GM13976 (cell line): ENCODE data around the gene CD300A.

Source experiments
- DNase-seq: peaks from one replicate; pipeline ENCODE4 v3.0.0; 2012; ENCODE audit warnings: low spot score
- in situ Hi-C: fragments of 300-500 bp; cut with MboI; formaldehyde crosslinking; loops from one replicate; pipeline ENCODE4 v1.12.0; 2022; ENCODE audit warnings: low sequenced_read_pairs, mixed read lengths, inconsistent platforms; ENCODE audit not compliant: unreplicated experiment
- TF ChIP-seq, protein P1 (sequence below): IDR thresholded peaks from 2 replicates; pipeline ENCODE4 v1.5.1; 2012; ENCODE audit warnings: borderline replicate concordance, mild to moderate bottlenecking; ENCODE audit not compliant: insufficient read depth; ENCODE audit errors: extremely low read depth, missing control alignments, control extremely low read depth

Gene CD300A

DNA sequence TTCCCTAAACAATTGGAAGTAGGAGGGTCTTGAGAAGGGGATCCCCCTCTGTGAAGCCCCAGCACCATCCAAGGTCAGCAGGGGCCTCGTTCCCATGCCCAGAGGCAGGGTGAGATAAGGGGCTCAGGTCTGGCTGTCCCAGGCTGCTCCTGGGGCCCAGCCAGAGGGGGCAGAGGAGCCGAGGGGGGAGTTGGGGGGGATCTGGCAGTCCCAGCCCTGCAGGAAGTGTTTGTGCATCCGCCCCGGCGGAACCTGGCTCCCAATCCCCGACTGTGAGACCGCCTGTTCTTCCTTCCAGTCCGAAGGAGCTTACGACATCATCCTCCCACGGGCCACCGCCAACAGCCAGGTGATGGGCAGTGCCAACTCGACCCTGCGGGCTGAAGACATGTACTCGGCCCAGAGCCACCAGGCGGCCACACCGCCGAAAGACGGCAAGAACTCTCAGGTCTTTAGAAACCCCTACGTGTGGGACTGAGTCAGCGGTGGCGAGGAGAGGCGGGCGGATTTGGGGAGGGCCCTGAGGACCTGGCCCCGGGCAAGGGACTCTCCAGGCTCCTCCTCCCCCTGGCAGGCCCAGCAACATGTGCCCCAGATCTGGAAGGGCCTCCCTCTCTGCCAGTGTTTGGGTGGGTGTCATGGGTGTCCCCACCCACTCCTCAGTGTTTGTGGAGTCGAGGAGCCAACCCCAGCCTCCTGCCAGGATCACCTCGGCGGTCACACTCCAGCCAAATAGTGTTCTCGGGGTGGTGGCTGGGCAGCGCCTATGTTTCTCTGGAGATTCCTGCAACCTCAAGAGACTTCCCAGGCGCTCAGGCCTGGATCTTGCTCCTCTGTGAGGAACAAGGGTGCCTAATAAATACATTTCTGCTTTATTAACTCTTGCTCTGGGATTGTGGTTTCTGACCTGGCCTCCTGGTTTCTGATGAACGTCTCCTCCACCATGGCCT is 19.6 kb upstream of the CD300A start:
- peak; percentile 68 for DNase-seq
- TF ChIP-seq, protein P1, sequence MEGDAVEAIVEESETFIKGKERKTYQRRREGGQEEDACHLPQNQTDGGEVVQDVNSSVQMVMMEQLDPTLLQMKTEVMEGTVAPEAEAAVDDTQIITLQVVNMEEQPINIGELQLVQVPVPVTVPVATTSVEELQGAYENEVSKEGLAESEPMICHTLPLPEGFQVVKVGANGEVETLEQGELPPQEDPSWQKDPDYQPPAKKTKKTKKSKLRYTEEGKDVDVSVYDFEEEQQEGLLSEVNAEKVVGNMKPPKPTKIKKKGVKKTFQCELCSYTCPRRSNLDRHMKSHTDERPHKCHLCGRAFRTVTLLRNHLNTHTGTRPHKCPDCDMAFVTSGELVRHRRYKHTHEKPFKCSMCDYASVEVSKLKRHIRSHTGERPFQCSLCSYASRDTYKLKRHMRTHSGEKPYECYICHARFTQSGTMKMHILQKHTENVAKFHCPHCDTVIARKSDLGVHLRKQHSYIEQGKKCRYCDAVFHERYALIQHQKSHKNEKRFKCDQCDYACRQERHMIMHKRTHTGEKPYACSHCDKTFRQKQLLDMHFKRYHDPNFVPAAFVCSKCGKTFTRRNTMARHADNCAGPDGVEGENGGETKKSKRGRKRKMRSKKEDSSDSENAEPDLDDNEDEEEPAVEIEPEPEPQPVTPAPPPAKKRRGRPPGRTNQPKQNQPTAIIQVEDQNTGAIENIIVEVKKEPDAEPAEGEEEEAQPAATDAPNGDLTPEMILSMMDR: peak; percentile 10
- in situ Hi-C loops: no loop called here

DNA sequence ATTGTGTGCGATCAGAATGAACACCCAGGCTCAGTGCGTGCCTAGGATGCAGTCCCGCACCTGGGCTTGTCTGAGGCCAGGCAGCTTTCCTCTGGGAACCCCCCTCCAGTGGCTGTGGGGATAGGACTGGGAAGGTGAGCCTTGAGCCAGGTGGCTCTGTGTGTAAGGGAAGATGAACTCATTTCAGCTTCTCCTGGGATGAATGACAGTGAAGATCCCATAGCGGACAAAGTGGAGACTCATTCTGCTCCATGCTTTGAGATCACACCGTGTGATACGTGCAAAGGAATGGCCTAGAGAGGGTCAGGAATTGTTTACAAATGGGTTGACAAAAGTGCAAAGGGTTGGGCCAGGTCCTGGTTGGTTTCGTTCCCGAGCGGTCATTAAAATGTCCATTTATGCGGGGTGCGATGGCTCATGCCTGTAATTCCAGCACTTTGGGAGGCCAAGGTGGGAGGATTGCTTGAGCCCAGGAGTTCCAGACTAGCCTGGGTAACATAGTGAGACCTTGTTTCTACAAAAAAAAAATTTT is 18.7 kb upstream of the CD300A start:
- DNase-seq: no peak
- in situ Hi-C loops: no loop called here
- TF ChIP-seq, protein P1: no peak

DNA sequence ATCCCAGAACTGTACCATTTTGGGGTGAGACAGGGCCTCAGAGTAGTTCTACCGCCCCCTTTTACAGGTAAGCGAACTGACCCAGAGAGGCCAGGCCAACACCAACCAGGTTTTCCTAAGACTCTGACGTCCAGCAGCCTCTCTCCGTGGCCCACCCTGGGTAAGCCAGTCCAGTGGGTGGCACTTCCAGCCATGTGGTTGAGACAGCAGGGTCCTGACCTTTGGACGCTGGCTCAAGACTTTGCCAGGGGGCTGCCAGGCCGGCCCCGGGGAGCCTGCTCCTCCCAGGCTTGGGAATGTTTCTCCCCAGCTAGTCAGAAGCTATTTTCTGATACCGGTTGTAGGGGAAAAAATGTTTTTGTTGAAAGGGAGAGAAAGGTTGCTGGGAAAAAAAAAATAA is 17.7 kb upstream of the CD300A start:
- no peak for DNase-seq
- TF ChIP-seq, protein P1: no peak
- in situ Hi-C loops: no loop called here

DNA sequence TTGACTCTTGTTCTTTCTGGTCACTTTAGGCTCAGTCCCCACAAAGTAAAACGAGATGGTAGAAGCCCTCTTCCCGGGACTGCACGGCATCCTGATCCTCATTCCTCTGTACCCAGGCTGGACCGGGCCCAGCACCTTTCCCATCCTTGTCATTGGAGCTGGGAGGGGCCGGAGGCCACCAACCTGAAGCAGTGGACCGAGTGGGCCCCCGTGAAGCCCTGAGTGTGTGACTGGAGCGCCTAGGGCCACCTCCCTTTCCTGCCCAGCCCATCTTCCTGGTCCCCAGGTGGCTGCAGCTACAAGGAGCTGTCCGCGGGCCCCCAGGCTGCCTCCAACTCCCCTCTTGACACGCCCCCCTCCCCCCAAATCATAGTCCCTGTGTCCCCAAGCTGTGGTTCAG is 17.1 kb upstream of the CD300A start:
- in situ Hi-C loops: no loop called here
- DNase-seq: no peak
- TF ChIP-seq, protein P1: no peak

DNA sequence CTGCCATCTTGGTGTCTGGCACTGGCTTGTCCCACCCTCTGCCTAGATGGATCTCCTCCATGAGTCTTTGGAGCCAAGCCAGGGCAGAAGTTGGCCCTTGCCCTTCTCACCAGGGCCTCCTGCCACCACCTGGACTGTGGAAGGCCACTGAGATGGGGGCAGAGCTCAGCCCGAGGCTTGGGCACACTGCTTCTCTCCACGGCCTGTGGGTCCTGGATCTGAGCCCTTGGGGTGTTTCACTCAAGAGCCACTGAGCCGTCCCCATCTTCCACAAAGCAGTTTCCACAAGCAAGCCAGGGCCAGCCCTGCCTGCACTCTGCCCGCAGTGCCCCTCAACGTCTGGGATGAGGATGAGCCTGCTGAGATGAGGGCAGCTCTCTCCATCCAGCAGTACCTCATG is 16.7 kb upstream of the CD300A start:
- no peak for DNase-seq
- in situ Hi-C loops: no loop called here
- TF ChIP-seq, protein P1: no peak

DNA sequence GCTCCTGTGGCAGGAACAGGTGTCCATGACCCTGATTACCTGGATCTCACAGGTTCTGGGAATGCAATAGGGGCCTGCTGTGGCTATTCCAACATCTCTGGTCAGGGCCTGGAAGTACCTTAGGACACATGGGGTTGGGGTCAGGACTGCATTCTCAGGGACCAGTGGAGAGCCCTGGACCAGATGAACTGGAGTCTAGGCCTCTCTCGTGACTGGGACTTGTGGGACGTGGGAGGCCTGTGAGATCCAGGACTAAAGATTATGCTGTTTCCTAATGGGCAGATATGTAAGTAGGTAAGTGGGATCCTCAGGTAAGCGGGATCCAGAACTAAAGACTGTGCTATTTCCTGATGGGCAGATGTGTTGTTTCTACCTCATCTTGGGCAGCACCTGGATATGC is 16.2 kb upstream of the CD300A start:
- in situ Hi-C loops: no loop called here
- DNase-seq: no peak
- TF ChIP-seq, protein P1: no peak

DNA sequence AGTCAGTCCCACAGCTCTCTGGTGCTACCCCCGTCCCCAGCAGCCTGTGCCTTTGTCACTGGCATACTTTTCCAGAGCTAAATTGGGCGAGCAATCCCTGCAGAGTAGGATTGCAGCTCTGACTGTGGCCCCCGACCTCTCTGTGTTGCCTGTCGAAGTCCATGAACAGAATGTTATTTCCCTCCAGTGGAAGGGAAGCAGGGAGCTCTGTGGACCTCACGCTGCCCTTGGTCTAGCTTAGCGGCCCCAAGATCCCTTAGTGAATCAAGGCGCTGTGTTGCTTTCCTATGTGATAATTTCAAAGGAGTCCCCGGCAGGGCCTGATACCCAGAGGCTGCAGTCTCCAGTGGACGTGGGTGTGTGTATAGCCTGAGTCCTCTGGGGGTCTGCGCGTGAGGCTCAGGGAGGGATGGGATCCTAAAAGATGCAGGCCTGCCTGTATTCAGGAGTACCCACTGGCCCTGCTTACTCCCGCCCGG is 15.5 kb upstream of the CD300A start:
- DNase-seq: no peak
- in situ Hi-C loops: no loop called here
- TF ChIP-seq, protein P1: no peak
